Smooth muscle cell (in vitro differentiated cells): ENCODE data around the gene EIF3F. TPM values are rescaled to one million over a fixed set of nuclear protein-coding genes. Genes with fewer than 3 reads are reported as not detected.

Experiments used
- DNase-seq: peaks from one replicate; lab custom pipeline; 2025; ENCODE audit not compliant: unreplicated experiment; lab: John Stamatoyannopoulos, UW
- H2AFZ ChIP-seq: fragments of 200-600 bp; sonication (generic); 2 replicates; pipeline ENCODE4 v1.6.0; 2016; ENCODE audit warnings: antibody characterized with exemption, low read depth, mild to moderate bottlenecking
- H3F3A ChIP-seq: fragments of 200-600 bp; sonication (generic); 2 replicates; pipeline ENCODE4 v1.6.0; 2017; ENCODE audit warnings: antibody characterized with exemption, low read depth
- H3K27ac ChIP-seq: fragments of 200-600 bp; sonication (generic); 2 replicates; pipeline ENCODE4 v1.5.1; 2016; ENCODE audit warnings: low read depth, mild to moderate bottlenecking
- H3K27me3 ChIP-seq: fragments of 200-600 bp; sonication (generic); 2 replicates; pipeline ENCODE4 v1.6.1; 2016; ENCODE audit warnings: low read depth, mild to moderate bottlenecking
- H3K36me3 ChIP-seq: fragments of 200-600 bp; sonication (generic); 2 replicates; pipeline ENCODE4 v1.5.1; 2016; ENCODE audit warnings: low read depth
- H3K4me1 ChIP-seq: fragments of 200-600 bp; sonication (generic); 2 replicates; pipeline ENCODE4 v1.5.1; 2016; ENCODE audit warnings: low read depth
- H3K4me2 ChIP-seq: fragments of 200-600 bp; sonication (generic); 2 replicates; pipeline ENCODE4 v1.6.0; 2016; ENCODE audit warnings: mild to moderate bottlenecking
- H3K4me3 ChIP-seq: fragments of 200-600 bp; sonication (generic); 2 replicates; pipeline ENCODE4 v1.5.1; 2016; ENCODE audit warnings: mild to moderate bottlenecking
- H3K79me2 ChIP-seq: fragments of 200-600 bp; sonication (generic); 2 replicates; pipeline ENCODE4 v1.6.0; 2016; ENCODE audit warnings: low read depth, mild to moderate bottlenecking
- H3K9ac ChIP-seq: fragments of 200-600 bp; sonication (generic); 2 replicates; pipeline ENCODE4 v1.6.0; 2016; ENCODE audit warnings: low read depth
- H3K9me3 ChIP-seq: fragments of 200-600 bp; sonication (generic); replicated peaks from 2 replicates; pipeline ENCODE4 v1.5.1; 2016; ENCODE audit warnings: low read depth
- H4K20me1 ChIP-seq: fragments of 200-600 bp; sonication (generic); 2 replicates; pipeline ENCODE4 v1.6.0; 2016; ENCODE audit warnings: low read depth
- WGBS: methylation state at CpG from one replicate; pipeline ENCODE4 v1.1.7; 2016; ENCODE audit warnings: low lambda C conversion rate; 5-methylcytosine and 5-hydroxymethylcytosine counted together
- polyA plus RNA-seq: library from polyadenylated mRNA; unstranded; fragments of >200 nt; fragmentation: Nextera tagmentation; extraction: Ambion mirVana; gene quantifications from 2 replicates; pipeline ENCODE4 v1.2.1, GENCODE V29; 2016
- total RNA-seq: library from RNA; depleted of rRNA; stranded (reverse); fragments of >200 nt; gene quantifications from 2 replicates; pipeline ENCODE4 v1.2.3, GENCODE V29; 2014
- TF ChIP-seq, protein P1 (sequence below): fragments of 200-600 bp; sonication (generic); IDR thresholded peaks from 2 replicates; pipeline ENCODE4 v1.5.1; 2017; ENCODE audit warnings: borderline replicate concordance, mild to moderate bottlenecking, antibody characterized with exemption; ENCODE audit not compliant: insufficient read depth, poor library complexity, severe bottlenecking

The EIF3F gene
- total and polyA plus RNA-seq, 2 experiments from 2014 or later: 148 to 199 TPM

DNA sequence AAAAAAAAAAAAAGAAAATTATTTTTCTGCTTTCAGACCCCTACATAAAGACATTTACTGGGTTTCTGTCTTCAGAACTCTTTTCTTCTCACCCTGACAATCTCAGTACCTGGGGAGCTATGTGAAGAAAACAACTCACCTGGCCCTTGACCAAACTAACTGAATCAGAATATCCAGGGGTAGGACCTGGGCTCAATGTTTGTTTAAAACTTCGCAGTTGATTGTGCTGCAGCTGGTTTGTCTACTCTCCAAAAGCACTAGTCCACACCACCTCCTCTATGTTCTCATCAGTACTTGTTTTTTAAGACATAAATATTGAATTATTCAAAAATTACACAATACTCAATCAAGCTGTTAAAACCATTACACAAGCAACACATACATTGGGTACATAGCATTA, 34.8 kb downstream of the EIF3F start:
- no peak overlapping the region for H2AFZ ChIP-seq
- no peaks in the 10 kb centered on the region for H3K79me2 ChIP-seq
- H4K20me1 ChIP-seq: no peaks in the 10 kb centered on the region
- TF ChIP-seq, protein P1, sequence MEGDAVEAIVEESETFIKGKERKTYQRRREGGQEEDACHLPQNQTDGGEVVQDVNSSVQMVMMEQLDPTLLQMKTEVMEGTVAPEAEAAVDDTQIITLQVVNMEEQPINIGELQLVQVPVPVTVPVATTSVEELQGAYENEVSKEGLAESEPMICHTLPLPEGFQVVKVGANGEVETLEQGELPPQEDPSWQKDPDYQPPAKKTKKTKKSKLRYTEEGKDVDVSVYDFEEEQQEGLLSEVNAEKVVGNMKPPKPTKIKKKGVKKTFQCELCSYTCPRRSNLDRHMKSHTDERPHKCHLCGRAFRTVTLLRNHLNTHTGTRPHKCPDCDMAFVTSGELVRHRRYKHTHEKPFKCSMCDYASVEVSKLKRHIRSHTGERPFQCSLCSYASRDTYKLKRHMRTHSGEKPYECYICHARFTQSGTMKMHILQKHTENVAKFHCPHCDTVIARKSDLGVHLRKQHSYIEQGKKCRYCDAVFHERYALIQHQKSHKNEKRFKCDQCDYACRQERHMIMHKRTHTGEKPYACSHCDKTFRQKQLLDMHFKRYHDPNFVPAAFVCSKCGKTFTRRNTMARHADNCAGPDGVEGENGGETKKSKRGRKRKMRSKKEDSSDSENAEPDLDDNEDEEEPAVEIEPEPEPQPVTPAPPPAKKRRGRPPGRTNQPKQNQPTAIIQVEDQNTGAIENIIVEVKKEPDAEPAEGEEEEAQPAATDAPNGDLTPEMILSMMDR: no peak
- no peak overlapping the region for H3K4me2 ChIP-seq
- H3K27me3 ChIP-seq: peaks cover 49% of the 10 kb centered on the region
- peaks cover 19% of the 10 kb centered on the region for H3K4me1 ChIP-seq
- no peaks in the 10 kb centered on the region for H3K36me3 ChIP-seq
- DNase-seq: no peak
- no peaks in the 10 kb centered on the region for H3K9me3 ChIP-seq
- peaks cover 12% of the 10 kb centered on the region for H3F3A ChIP-seq
- H3K27ac ChIP-seq: no peak overlapping the region
- no peak overlapping the region for H3K4me3 ChIP-seq
- no peak overlapping the region for H3K9ac ChIP-seq
- WGBS: 96% methylated on average over 1 of the region's 1 CpG

DNA sequence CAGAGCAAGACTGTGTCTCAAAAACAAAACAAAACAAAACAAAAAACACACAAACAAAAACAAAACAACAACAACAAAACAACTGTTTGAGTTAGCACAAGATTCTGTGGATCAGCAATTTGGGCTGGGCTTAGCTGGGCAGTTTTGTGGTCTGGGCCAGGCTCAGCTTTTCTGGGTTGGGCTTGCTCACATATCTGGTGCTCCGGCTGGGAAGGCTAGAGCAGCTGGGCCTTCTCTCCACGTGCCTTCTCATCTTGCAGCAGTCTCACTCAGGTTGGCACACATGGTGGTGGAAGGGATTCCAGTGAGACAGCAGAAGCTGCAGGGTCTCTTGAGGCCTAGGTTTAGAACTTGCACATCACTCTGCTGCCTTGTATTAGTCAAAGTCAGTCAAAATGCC, 35.7 kb downstream of the EIF3F start:
- TF ChIP-seq, protein P1: no peak
- no peaks in the 10 kb centered on the region for H3K36me3 ChIP-seq
- WGBS: 80% methylated on average over 2 of the region's 2 CpGs
- peaks cover 19% of the 10 kb centered on the region for H3K4me1 ChIP-seq
- H3K27ac ChIP-seq: no peak overlapping the region
- peaks cover 39% of the 10 kb centered on the region for H3K27me3 ChIP-seq
- H3K9ac ChIP-seq: no peak overlapping the region
- H3F3A ChIP-seq: peaks cover 12% of the 10 kb centered on the region
- no peaks in the 10 kb centered on the region for H4K20me1 ChIP-seq
- no peak overlapping the region for H2AFZ ChIP-seq
- H3K4me3 ChIP-seq: no peak overlapping the region
- no peaks in the 10 kb centered on the region for H3K9me3 ChIP-seq
- no peak overlapping the region for H3K4me2 ChIP-seq
- no peak for DNase-seq
- no peaks in the 10 kb centered on the region for H3K79me2 ChIP-seq

DNA sequence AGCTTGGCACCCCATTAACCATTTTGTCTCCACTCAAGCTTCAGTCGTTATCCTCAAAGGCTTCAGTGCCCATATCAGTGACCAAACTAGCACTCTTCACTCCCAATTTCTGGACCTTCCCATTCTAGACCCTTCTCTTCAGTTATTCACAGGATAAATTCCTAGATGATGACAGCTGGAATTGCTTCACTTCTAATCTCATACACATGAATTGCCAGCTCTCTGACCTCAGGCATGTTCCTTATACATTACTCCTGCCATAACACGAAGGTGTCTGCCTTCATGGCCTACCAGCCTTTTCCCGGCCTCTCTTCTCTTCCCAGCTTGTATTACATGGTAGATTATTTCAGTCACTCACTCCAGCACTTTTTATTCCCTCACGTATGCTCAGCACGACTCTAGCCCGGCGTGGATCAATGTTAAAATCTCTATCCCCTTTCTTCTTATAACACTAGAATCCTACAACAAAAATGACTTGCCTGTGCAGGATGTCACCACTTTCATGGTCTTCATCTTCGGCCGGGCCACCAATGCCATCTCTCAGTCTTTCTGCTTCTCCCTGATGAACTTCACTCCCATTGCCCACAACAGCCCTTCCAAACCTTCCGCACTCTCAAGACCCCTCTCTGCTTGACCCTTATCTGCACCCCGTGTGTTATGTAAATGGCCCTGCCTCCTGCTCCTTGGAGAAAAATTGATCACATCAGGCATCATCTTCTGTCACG, 36.9 kb downstream of the EIF3F start:
- TF ChIP-seq, protein P1: no peak
- H4K20me1 ChIP-seq: no peaks in the 10 kb centered on the region

DNA sequence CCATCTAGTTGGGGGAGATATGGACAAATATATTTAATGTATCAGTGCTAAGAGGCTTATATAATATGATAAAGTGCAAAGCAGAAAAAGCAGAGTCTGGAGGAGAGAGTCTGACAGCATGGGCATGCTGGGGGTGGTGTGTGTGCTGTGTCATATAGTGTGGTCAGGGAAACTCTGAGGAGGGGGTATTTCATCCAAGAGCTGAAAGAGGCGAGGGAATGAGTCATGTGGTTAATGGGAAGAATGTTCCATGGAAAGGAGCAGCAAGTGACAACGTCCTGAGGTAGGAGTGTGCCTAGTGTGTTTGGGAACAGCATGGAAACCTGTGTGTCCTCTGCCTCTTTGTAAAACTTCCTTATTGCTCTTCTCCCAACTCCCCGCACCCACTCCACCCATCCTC, 38.0 kb downstream of the EIF3F start:
- Histone ChIP-seq H3K9me3 (no peaks in the 10 kb centered on the region), H3K27ac (no peak overlapping the region)

More for the DNA sequence above, 36.9 kb downstream of the EIF3F start:
- Histone ChIP-seq H3K4me2 (no peak overlapping the region), H3K4me3 (no peak overlapping the region), H3K9me3 (no peaks in the 10 kb centered on the region), H3K79me2 (no peaks in the 10 kb centered on the region), H3K9ac (no peak overlapping the region), H3K27me3 (peaks cover 42% of the 10 kb centered on the region), H3K36me3 (no peaks in the 10 kb centered on the region), H3K4me1 (peaks cover 12% of the 10 kb centered on the region), H3K27ac (no peak overlapping the region), H3F3A (peaks cover 12% of the 10 kb centered on the region), H2AFZ (no peak overlapping the region)
- DNase-seq: no peak
- WGBS: 92% methylated on average over 12 of the region's 12 CpGs

More for the DNA sequence above, 38.0 kb downstream of the EIF3F start:
- no peak for DNase-seq
- H3K4me1 ChIP-seq: peaks cover 8% of the 10 kb centered on the region
- no peak overlapping the region for H3K4me3 ChIP-seq
- 49% methylated on average over 3 of the region's 3 CpGs for WGBS
- no peaks in the 10 kb centered on the region for H3K79me2 ChIP-seq
- H3K36me3 ChIP-seq: no peaks in the 10 kb centered on the region
- H3F3A ChIP-seq: peaks cover 12% of the 10 kb centered on the region
- no peak overlapping the region for H2AFZ ChIP-seq
- TF ChIP-seq, protein P1: no peak
- no peak overlapping the region for H3K4me2 ChIP-seq
- H3K27me3 ChIP-seq: peaks cover 37% of the 10 kb centered on the region
- no peak overlapping the region for H3K9ac ChIP-seq
- no peaks in the 10 kb centered on the region for H4K20me1 ChIP-seq
